ENCODE data around the gene STK24. TPM values are rescaled to one million over a fixed set of nuclear protein-coding genes. Genes with fewer than 3 reads are reported as not detected.

STK24 gene
- total RNA-seq, 2 experiments from 2014 or later = 140 to 147 TPM

GRCh38 chr13:98517576-98518310 lies 59.2 kb downstream of the STK24 start:
- Mint-ChIP-seq H3K27me3 (no peaks in the 10 kb centered on the region), H3K4me3 (no peak overlapping the region), H3K4me1 (peaks cover 52% of the 10 kb centered on the region), H3K36me3 (peaks cover 25% of the 10 kb centered on the region), H3K27ac (no peak overlapping the region), H3K9me3 (no peaks in the 10 kb centered on the region)
- DNase-seq (no peak), ATAC-seq (ENCODE audit: low read depth) (peak; percentile 31)
- POLR2A ChIA-PET = no interaction called here

GRCh38 chr13:98515818-98516465 lies 61.0 kb downstream of the STK24 start:
- Mint-ChIP-seq H3K4me1 (peaks cover 47% of the 10 kb centered on the region), H3K27me3 (no peaks in the 10 kb centered on the region), H3K36me3 (peaks cover 30% of the 10 kb centered on the region), H3K27ac (no peak overlapping the region), H3K9me3 (no peaks in the 10 kb centered on the region), H3K4me3 (no peak overlapping the region)
- POLR2A ChIA-PET = no interaction called here
- DNase-seq (no peak), ATAC-seq (ENCODE audit: low read depth) (no peak)

GRCh38 chr13:98514288-98514687 lies 62.6 kb downstream of the STK24 start:
- Mint-ChIP-seq H3K27me3 (no peaks in the 10 kb centered on the region), H3K36me3 (peaks cover 35% of the 10 kb centered on the region), H3K4me3 (no peak overlapping the region), H3K27ac (no peak overlapping the region), H3K9me3 (no peaks in the 10 kb centered on the region), H3K4me1 (peaks cover 56% of the 10 kb centered on the region)
- POLR2A ChIA-PET = no interaction called here
- ATAC-seq (ENCODE audit: low read depth) (no peak), DNase-seq (no peak)

- Mint-ChIP-seq H3K27me3 (no peaks in the 10 kb centered on the region), H3K27ac (no peak overlapping the region), H3K36me3 (peaks cover 35% of the 10 kb centered on the region), H3K4me1 (peaks cover 57% of the 10 kb centered on the region), H3K4me3 (no peak overlapping the region), H3K9me3 (no peaks in the 10 kb centered on the region)
- POLR2A ChIA-PET = no interaction called here
- DNase-seq = no peak
- ATAC-seq (ENCODE audit: low read depth) = no peak
Observed at GRCh38 chr13:98513837-98514236, 63.1 kb downstream of the STK24 start.

GRCh38 chr13:98512774-98513665 lies 63.9 kb downstream of the STK24 start:
- H3K9me3 Mint-ChIP-seq = no peaks in the 10 kb centered on the region

GRCh38 chr13:98511435-98511834 lies 65.5 kb downstream of the STK24 start:
- ATAC-seq (ENCODE audit: low read depth) = no peak
- Mint-ChIP-seq H3K9me3 (no peaks in the 10 kb centered on the region), H3K36me3 (peaks cover 26% of the 10 kb centered on the region), H3K4me1 (peaks cover 51% of the 10 kb centered on the region), H3K27ac (no peak overlapping the region), H3K4me3 (no peak overlapping the region), H3K27me3 (no peaks in the 10 kb centered on the region)
- POLR2A ChIA-PET = no interaction called here
- DNase-seq = no peak

More at GRCh38 chr13:98512774-98513665, 63.9 kb downstream of the STK24 start:
- H3K36me3 Mint-ChIP-seq = peaks cover 32% of the 10 kb centered on the region
- H3K27ac Mint-ChIP-seq = no peak overlapping the region
- DNase-seq (no peak), ATAC-seq (ENCODE audit: low read depth) (no peak)
- no peaks in the 10 kb centered on the region for H3K27me3 Mint-ChIP-seq
- H3K4me3 Mint-ChIP-seq = no peak overlapping the region
- POLR2A ChIA-PET = no interaction called here
- H3K4me1 Mint-ChIP-seq = peaks cover 57% of the 10 kb centered on the region

- Mint-ChIP-seq H3K36me3 (peaks cover 22% of the 10 kb centered on the region), H3K27me3 (no peaks in the 10 kb centered on the region), H3K4me1 (peaks cover 52% of the 10 kb centered on the region), H3K9me3 (no peaks in the 10 kb centered on the region), H3K4me3 (no peak overlapping the region), H3K27ac (no peak overlapping the region)
- ATAC-seq (ENCODE audit: low read depth) = no peak
- no peak for DNase-seq
- POLR2A ChIA-PET = no interaction called here
Observed at GRCh38 chr13:98510156-98510509, 66.8 kb downstream of the STK24 start.

GRCh38 chr13:98509271-98510155 lies 67.4 kb downstream of the STK24 start:
- POLR2A ChIA-PET = no interaction called here
- H3K36me3 Mint-ChIP-seq = peaks cover 23% of the 10 kb centered on the region
- DNase-seq (no peak), ATAC-seq (ENCODE audit: low read depth) (peak; percentile 65)
- H3K9me3 Mint-ChIP-seq = no peaks in the 10 kb centered on the region
- no peaks in the 10 kb centered on the region for H3K27me3 Mint-ChIP-seq
- peak overlapping the region; percentile 0 for H3K4me3 Mint-ChIP-seq
- no peak overlapping the region for H3K27ac Mint-ChIP-seq
- peaks cover 54% of the 10 kb centered on the region for H3K4me1 Mint-ChIP-seq

GRCh38 chr13:98508685-98509084 lies 68.2 kb downstream of the STK24 start:
- Mint-ChIP-seq H3K4me1 (peaks cover 55% of the 10 kb centered on the region), H3K9me3 (no peaks in the 10 kb centered on the region), H3K4me3 (no peak overlapping the region), H3K36me3 (peaks cover 27% of the 10 kb centered on the region), H3K27me3 (no peaks in the 10 kb centered on the region), H3K27ac (no peak overlapping the region)
- DNase-seq = no peak
- POLR2A ChIA-PET = no interaction called here
- ATAC-seq (ENCODE audit: low read depth) = no peak

- Mint-ChIP-seq H3K27ac (no peak overlapping the region), H3K36me3 (peaks cover 27% of the 10 kb centered on the region)
Observed at GRCh38 chr13:98508280-98508679, 68.6 kb downstream of the STK24 start.

GRCh38 chr13:98507282-98507797 lies 69.6 kb downstream of the STK24 start:
- POLR2A ChIA-PET = interaction anchor here (0.5 kb wide), 1 partner anchor 25 kb away, joined by 3 read pairs; no protein-coding TSS in a partner anchor

More at GRCh38 chr13:98508280-98508679, 68.6 kb downstream of the STK24 start:
- H3K27me3 Mint-ChIP-seq = no peaks in the 10 kb centered on the region
- H3K9me3 Mint-ChIP-seq = no peaks in the 10 kb centered on the region
- DNase-seq (no peak), ATAC-seq (ENCODE audit: low read depth) (no peak)
- H3K4me3 Mint-ChIP-seq = no peak overlapping the region
- peaks cover 57% of the 10 kb centered on the region for H3K4me1 Mint-ChIP-seq
- POLR2A ChIA-PET = no interaction called here

GRCh38 chr13:98506728-98507230 lies 70.1 kb downstream of the STK24 start:
- Mint-ChIP-seq H3K36me3 (peaks cover 29% of the 10 kb centered on the region), H3K9me3 (no peaks in the 10 kb centered on the region), H3K27me3 (no peaks in the 10 kb centered on the region), H3K4me1 (peaks cover 58% of the 10 kb centered on the region), H3K27ac (no peak overlapping the region), H3K4me3 (no peak overlapping the region)
- ATAC-seq (ENCODE audit: low read depth) (no peak), DNase-seq (no peak)
- POLR2A ChIA-PET = interaction anchor here (0.5 kb wide), 1 partner anchor 25 kb away, joined by 3 read pairs; no protein-coding TSS in a partner anchor

More at GRCh38 chr13:98507282-98507797, 69.6 kb downstream of the STK24 start:
- Mint-ChIP-seq H3K4me1 (peaks cover 58% of the 10 kb centered on the region), H3K4me3 (no peak overlapping the region), H3K36me3 (peaks cover 30% of the 10 kb centered on the region), H3K27ac (no peak overlapping the region), H3K27me3 (no peaks in the 10 kb centered on the region), H3K9me3 (no peaks in the 10 kb centered on the region)
- no peak for ATAC-seq (ENCODE audit: low read depth)
- no peak for DNase-seq

Measured in activated naive CD8-positive, alpha-beta T cell treated with anti-CD3 and anti-CD28 coated beads, Interleukin-2, amount 10 ng/mL, durations not matched to agents 7 days and 5 days (primary cell).